Subcutaneous adipose tissue (tissue), 4 donors: ENCODE measurements around the gene BSCL2. TPM values are rescaled to one million over a fixed set of nuclear protein-coding genes. Genes with fewer than 3 reads are reported as not detected.

Source experiments
- total RNA-seq, 4 donors: library from RNA; depleted of rRNA; stranded (reverse); fragments of >200 nt; gene quantifications; one replicate each; pipeline ENCODE4 v1.1.0, GENCODE V29; 2016
- TF ChIP-seq, protein P1 (sequence below): fragments of 450-650 bp; IDR thresholded peaks from one replicate; pipeline ENCODE4 v1.5.1; 2016; ENCODE audit warnings: low read depth, mild to moderate bottlenecking, control low read depth, antibody characterized with exemption, moderate library complexity

BSCL2 gene
- total RNA-seq, 4 donors from 2014 or later = 44.5 to 106 (median 48.4) TPM

GRCh38 chr11:62676698-62677097, 30.5 kb downstream of the BSCL2 start:
- TF ChIP-seq, protein P1, sequence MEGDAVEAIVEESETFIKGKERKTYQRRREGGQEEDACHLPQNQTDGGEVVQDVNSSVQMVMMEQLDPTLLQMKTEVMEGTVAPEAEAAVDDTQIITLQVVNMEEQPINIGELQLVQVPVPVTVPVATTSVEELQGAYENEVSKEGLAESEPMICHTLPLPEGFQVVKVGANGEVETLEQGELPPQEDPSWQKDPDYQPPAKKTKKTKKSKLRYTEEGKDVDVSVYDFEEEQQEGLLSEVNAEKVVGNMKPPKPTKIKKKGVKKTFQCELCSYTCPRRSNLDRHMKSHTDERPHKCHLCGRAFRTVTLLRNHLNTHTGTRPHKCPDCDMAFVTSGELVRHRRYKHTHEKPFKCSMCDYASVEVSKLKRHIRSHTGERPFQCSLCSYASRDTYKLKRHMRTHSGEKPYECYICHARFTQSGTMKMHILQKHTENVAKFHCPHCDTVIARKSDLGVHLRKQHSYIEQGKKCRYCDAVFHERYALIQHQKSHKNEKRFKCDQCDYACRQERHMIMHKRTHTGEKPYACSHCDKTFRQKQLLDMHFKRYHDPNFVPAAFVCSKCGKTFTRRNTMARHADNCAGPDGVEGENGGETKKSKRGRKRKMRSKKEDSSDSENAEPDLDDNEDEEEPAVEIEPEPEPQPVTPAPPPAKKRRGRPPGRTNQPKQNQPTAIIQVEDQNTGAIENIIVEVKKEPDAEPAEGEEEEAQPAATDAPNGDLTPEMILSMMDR = no peak

GRCh38 chr11:62673196-62673525, 34.1 kb downstream of the BSCL2 start:
- TF ChIP-seq, protein P1 = no peak

DNA sequence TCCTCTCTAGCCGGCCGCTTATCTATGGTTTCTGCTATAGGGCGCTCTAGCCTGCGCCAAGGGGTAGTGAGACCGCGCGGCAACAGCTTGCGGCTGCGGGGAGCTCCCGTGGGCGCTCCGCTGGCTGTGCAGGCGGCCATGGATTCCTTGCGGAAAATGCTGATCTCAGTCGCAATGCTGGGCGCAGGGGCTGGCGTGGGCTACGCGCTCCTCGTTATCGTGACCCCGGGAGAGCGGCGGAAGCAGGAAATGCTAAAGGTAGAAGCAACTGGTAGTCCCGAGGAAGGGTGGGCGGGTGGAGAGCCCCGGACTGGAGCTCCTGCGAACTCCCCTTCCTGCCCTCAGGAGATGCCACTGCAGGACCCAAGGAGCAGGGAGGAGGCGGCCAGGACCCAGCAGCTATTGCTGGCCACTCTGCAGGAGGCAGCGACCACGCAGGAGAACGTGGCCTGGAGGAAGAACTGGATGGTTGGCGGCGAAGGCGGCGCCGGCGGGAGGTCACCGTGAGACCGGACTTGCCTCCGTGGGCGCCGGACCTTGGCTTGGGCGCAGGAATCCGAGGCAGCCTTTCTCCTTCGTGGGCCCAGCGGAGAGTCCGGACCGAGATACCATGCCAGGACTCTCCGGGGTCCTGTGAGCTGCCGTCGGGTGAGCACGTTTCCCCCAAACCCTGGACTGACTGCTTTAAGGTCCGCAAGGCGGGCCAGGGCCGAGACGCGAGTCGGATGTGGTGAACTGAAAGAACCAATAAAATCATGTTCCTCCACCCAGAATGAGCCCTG, 35.4 kb downstream of the BSCL2 start, which contains the start of the genes LBHD1 and UQCC3:
TSS of gene LBHD1 (minus strand) at position 660 of the 782 bp plus-strand sequence. CDS start 2,236 bp downstream, outside the sequence.
TSS of gene UQCC3 (plus strand) at position 66 of the 782 bp plus-strand sequence. CDS start at position 139, 73 bp downstream.
- TF ChIP-seq, protein P1 = no peak

DNA sequence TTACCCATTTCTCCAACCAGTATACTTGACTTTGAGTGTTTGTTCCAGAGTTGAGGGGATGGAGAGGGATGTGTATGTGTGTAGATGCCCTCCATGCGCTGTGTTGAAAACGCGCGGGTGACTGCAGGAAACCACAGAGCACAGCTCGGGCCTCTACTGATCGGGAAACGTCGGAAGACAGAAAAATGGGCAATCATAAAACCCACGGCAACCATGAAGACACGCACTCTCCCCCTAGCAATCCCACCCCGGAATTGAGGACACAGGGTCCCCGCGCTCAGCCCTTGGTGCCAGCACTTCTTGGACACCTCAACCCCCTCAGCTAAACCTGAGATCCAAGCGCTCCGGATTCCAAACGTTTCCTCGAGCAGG, 36.0 kb downstream of the BSCL2 start:
- TF ChIP-seq, protein P1 = no peak

DNA sequence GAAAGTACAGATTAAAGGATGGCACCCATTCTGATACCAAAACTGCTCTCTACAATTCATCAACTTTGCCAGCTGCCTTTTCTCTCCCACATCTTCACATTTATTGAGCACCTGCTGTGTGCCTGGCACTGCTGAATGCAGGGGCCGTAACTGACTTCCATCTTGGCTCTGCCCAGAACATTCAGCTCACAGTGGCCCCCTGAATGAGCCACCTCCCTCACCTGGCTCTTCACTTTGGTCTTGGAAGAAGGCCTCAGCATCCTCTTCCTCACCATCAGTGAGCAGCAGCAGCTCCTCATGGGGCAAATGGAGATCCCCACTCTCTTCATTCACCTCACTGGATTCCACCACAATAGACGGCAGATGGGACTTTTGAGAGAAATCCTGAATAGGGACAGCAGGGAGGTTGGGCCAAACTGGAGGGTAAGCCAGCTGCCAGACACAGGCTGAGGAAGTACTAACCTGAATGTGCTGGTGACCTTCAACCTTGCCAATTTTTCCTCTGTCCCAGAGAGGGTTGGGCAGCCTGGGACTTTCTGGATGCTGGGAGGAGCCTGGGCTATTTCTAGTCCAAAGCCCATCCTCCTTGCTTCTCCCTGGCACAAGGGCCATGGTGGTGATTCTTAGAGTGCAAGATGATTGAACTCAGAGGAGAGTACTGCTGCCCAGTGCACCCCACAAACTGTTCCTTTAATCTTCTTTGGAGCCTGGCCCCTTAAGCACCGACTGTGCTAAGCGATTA, 37.6 kb downstream of the BSCL2 start:
- TF ChIP-seq, protein P1 = no peak

DNA sequence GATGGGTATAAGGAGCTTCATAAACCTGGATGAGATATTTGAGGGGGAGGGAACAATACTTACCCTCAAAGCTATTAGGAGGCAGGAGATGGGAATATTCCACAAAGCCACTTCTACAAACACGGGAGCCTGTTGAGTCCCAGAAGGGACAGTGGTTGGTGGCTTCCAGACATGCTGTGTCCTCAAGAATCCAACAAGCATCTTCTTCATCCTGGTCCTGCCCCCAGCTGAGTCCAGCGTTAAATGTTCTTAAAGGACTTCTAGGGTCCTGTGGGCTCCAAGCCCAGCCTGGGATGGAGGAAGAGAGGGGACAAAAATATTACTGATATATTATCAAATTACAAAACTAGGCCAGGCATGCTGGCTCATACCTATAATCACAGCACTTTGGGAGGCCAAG, 39.8 kb downstream of the BSCL2 start:
- TF ChIP-seq, protein P1 = no peak

- TF ChIP-seq, protein P1 = no peak
These were observed 40.8 kb downstream of the BSCL2 start for GRCh38 chr11:62666259-62666926.
